Thyroid gland (tissue), 4 donors: ENCODE data around the gene MRM2.

Experiments used
- POLR2A ChIP-seq, 2 donors: fragments of 450-650 bp; IDR thresholded peaks; one replicate each; pipeline ENCODE4 v1.6.1; 2017; ENCODE audit warnings: antibody characterized with exemption in 2 of 2, mild to moderate bottlenecking in 2 of 2, moderate library complexity in 1 of 2
- TF ChIP-seq, protein P1 (sequence below), 6 experiments: fragments of 200-600 bp in 3 of 6; fragments of 450-650 bp in 3 of 6; sonication (generic) in 3 of 6; IDR thresholded peaks; one replicate each; pipeline ENCODE4 v1.5.1; 2016 to 2019; ENCODE audit warnings: antibody characterized with exemption in 6 of 6, mild to moderate bottlenecking in 2 of 6, inconsistent platforms in 1 of 6, moderate library complexity in 1 of 6

DNA sequence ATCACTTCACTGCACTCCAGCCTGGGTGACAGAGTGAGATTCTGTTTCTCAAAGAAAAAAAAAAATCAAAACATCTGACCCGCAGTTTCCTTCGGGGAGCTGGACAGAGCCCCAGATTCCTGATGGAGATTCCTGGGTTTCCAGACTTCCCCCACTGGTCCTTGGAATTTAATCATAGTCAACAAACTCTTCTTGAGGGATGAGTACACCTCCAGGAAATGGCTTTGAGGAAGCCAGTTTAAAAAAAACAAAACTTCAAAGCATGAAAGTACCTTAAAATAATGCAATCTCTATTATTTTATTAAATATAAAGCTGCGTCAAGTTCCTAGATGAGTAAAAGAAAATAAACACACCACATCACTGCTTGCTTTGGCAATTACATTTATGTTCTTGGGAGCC, 8.1 kb downstream of the MRM2 start:
- TF ChIP-seq, protein P1, sequence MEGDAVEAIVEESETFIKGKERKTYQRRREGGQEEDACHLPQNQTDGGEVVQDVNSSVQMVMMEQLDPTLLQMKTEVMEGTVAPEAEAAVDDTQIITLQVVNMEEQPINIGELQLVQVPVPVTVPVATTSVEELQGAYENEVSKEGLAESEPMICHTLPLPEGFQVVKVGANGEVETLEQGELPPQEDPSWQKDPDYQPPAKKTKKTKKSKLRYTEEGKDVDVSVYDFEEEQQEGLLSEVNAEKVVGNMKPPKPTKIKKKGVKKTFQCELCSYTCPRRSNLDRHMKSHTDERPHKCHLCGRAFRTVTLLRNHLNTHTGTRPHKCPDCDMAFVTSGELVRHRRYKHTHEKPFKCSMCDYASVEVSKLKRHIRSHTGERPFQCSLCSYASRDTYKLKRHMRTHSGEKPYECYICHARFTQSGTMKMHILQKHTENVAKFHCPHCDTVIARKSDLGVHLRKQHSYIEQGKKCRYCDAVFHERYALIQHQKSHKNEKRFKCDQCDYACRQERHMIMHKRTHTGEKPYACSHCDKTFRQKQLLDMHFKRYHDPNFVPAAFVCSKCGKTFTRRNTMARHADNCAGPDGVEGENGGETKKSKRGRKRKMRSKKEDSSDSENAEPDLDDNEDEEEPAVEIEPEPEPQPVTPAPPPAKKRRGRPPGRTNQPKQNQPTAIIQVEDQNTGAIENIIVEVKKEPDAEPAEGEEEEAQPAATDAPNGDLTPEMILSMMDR (IDR thresholded peaks at IDR 0.05) = no peak
- TF ChIP-seq POLR2A (IDR thresholded peaks at IDR 0.05) = no peak
